NCI-H1694 treated with DMSO at 0.1 percent for 48 hours (cell line): ENCODE results near the gene SSH3.

Source experiments
- DNase-seq: peaks from one replicate; lab custom pipeline; 2025; lab: John Stamatoyannopoulos, UW

Gene SSH3

DNA sequence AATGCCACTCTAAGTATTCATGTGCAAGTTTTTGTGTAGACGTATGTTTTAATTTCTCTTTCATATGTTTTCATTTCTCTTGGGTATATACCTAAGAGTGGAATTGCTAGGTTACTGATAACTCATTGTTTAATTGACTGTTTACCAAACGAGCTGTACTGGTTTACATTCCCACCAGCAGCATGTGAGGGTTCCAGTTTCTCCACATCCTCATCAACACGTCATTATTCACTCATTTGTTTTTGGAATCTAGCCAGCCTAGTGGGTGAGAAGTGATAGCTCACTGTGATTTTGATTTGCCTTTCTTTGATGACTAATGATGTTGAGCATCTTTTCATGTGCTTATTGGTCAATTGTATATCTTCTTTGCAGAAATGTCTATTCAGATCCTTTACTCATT, 10.2 kb upstream of the SSH3 start:
- no peak for DNase-seq

- DNase-seq = no peak
Measured at GRCh38 chr11:67295846-67296245, 7.5 kb upstream of the SSH3 start.

- DNase-seq = no peak
Measured at GRCh38 chr11:67298786-67299185, 4.5 kb upstream of the SSH3 start.

DNA sequence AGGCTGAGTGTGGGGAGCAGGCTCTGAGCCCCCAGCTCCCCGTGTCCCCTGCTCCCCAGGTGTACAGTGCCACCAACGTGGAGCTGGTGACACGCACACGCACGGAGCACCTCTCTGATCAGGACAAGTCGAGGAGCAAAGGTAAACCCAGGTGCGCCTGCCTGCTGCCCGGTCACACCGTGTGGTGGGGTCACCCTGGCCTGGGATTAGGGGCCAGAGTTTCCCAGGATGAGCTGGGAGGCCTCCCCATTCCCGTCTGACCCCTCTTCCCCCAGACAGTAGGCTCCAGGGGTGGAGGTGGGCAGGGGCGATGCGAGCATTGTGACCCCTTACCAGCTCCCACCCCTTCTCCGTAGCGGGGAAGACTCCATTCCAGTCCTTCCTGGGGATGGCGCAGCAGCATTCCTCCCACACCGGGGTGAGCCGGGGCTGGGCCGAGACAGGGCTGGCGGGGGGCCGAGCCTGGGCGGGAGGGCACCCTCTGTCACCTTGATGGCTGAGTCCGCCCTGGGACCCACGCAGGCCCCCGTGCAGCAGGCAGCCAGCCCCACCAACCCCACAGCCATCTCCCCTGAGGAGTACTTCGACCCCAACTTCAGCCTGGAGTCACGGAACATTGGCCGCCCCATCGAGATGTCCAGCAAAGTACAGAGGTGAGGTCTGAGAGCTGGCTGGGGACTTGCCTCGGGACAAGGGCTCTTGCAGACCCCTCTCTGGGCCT, 3.7 kb upstream of the SSH3 start:
- DNase-seq = no peak

DNA sequence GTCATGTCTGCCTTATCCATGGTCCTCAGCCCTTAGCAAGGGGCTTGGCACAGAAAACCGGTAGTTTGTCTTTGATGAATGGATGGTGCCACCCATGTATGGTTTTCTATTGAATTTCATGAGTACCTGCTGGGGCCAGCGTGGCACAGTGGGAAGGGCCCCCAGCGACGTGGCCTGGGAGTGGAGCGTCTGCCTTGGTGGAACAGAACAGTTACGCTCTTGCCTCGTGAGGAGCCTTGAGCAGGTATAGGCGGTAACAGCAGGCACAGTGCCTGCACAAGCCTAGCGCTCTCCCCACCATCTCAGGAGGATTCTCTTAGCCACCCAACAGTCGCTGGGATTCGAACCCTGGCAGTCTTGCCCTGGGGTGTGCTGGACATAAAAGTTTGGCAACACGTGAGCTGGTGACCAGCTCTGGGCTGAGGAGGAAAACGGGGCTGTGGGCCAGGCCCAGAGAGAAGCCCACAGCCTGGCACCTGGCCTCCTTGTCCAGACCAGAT, 3.0 kb upstream of the SSH3 start:
- DNase-seq = no peak

GRCh38 chr11:67300756-67301312, 2.5 kb upstream of the SSH3 start:
- no peak for DNase-seq

DNA sequence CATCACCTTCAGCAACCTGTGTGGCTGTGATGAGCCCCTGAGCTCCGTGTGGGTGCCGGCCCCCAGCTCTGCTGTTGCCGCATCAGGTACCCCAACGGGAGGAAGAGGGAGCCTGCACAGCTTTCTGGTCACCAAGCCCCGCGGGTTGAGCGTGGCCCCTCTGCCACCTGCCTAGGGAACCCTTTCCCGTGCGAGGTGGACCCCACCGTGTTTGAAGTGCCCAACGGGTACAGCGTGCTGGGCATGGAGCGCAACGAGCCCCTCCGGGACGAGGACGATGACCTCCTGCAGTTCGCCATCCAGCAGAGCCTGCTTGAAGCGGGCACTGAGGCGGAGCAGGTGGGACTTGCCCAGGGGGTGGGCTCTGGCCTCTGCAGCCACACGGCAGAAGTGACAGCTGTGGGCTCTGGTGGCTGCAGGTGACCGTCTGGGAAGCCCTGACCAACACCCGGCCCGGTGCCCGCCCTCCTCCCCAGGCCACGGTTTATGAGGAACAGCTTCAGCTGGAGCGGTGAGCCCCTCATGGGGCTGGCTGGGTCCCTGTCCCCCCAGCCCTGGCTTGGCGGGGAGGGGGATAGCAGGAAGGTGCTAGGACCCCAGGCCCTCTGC, 1.9 kb upstream of the SSH3 start:
- no peak for DNase-seq

DNA sequence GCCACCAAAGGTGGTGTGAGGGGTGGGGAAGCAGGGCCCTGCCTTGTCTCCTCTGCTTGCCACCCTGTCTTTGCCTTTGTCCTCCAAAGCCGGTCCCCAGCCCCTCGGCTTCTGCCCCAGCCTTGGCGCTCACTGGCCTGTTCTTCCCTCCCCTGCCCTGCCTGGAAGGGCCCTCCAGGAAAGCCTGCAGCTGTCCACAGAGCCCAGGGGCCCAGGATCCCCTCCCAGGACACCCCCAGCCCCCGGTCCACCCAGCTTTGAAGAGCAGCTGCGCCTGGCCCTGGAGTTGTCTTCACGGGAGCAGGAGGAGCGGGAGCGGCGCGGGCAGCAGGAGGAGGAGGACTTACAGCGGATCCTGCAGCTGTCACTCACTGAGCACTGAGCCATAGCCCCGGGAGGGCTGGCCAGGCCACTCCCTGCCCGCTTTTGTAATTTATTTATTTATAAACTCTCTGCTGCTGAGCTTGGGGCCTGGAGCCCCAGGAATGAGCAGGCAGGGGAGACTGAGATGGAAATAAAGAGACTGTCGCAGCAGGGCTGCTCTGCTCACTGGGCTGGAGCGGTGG, 1.3 kb upstream of the SSH3 start:
- DNase-seq = no peak

DNA sequence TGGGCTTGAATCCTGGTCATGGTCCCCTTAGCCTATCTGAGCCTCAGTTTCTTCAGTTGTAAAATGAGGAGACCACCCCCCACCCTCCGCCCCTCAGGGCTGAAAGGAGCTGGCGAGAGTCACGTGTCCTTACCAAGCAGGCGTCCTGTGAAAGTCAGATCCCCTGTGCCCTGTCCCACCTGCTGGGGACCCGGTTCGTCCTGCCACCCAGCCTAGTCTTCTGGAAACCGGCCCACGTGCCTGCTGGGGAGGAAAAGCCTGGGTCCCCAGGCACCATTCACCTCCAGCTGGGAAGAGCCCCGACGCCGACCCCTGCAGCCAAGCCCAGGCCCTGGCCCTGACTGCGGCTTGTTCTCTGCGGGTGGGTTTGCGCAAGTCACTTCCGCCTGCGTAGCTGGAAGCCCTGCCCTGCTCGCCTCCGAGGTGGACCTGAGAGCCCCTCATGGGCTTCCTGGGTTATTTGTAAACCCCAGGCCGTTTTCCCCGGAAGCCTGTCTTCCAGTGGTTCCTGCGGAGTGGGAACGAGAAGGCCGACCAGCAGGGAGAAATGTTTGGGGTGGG, 679 bp upstream of the SSH3 start:
- no peak for DNase-seq

DNA sequence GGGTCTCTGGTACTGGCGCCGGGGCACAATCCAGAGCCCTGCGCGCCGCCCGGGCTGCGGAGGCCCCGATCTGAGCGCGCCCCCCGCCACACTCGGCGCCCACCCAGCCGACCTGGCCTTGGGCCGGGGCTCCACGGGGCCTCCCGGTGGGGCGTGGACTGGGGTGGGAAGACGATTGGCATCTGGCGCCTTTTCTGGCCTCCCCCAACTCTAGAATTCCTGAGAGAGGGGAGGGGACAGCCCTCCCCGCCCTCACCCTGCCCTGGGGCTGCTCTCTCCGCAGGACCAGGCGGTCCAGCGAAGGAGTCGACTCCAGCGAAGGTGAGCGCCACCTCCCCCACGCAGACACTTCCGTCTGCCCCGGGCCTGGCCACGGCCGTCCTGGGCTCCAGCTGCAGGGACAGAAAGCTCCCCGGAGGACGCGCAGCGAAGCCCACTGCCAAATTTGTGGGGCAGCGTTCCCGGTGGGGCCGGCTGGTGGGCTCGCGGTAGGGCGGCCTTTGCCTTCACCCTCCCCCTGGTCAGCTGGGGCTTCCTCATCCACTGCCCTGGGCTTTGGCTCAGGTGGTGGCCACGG, 593 bp downstream of the SSH3 start:
- no peak for DNase-seq

DNA sequence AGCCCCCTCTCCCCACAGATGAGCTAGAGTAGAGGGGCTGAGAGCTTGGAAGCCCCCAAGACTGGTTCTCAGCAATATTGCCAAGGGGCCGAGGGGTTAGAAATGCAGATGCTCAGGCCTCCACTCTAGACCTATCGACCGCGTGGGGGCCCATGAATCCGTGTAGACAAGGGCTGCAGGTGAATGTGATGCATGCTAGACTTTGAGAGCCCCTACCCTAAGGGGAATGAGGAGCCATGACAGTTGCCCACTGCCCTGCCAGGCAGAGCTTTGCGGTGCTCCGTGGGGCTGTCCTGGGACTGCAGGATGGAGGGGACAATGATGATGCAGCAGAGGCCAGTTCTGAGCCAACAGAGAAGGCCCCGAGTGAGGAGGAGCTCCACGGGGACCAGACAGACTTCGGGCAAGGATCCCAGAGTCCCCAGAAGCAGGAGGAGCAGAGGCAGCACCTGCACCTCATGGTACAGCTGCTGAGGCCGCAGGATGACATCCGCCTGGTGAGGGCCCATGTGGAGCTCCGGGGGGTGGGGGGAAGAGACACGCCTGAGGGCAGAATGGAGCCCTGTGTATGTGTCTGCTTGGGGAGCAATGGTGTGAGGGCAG, 1.3 kb downstream of the SSH3 start:
- no peak for DNase-seq

GRCh38 chr11:67306769-67307544, 3.6 kb downstream of the SSH3 start:
- DNase-seq = no peak

DNA sequence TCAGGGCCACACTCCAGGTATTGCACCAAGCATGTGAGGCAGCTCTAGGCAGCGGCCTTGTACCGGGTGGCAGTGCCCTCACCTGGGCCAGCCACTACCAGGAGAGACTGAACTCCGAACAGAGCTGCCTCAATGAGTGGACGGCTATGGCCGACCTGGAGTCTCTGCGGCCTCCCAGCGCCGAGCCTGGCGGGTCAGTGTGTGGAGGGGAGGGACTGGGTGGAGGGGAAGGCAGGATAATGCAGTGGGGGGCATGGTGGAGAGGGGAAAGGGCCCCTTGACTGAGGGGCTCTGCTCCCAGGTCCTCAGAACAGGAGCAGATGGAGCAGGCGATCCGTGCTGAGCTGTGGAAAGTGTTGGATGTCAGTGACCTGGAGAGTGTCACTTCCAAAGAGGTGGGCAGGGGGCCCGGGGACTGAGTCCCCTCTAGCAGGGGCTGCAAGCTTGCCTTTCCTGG, 4.2 kb downstream of the SSH3 start:
- DNase-seq = no peak

DNA sequence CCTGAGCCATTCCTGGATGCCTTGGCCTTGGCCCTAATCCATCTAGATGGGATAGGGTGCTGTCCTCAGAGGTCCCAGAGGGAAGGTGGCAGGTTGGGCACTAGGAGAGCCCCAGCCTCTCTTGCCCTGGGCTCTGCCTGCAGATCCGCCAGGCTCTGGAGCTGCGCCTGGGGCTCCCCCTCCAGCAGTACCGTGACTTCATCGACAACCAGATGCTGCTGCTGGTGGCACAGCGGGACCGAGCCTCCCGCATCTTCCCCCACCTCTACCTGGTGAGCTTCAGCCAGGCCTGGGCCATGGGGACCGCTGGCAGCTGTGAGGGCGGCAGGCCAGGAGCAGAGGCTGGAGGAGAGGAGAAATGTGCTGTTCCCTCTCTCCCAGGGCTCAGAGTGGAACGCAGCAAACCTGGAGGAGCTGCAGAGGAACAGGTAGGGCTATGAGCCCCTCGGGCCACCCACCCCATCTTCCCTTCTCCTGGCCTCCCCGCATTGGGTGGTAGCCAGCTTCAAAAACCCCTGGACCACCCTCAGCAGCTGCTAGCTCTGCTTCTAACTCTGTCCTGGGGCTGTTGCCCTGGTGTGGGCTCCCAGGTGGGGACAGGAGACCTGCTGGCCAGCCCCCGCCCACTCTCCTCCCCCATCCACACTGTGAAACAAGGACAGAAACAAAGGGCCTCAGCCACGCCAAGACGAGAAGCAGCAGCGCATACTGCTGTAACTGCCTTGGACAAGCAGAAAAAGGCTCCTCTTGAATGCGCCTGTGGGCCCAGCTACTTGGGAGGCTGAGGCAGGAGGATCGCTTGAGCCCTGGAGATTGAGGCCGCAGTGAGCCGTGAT, 4.9 kb downstream of the SSH3 start:
- DNase-seq = no peak

GRCh38 chr11:67309166-67309565, 5.8 kb downstream of the SSH3 start:
- DNase-seq = no peak

GRCh38 chr11:67309661-67310061, 6.3 kb downstream of the SSH3 start:
- DNase-seq = no peak

DNA sequence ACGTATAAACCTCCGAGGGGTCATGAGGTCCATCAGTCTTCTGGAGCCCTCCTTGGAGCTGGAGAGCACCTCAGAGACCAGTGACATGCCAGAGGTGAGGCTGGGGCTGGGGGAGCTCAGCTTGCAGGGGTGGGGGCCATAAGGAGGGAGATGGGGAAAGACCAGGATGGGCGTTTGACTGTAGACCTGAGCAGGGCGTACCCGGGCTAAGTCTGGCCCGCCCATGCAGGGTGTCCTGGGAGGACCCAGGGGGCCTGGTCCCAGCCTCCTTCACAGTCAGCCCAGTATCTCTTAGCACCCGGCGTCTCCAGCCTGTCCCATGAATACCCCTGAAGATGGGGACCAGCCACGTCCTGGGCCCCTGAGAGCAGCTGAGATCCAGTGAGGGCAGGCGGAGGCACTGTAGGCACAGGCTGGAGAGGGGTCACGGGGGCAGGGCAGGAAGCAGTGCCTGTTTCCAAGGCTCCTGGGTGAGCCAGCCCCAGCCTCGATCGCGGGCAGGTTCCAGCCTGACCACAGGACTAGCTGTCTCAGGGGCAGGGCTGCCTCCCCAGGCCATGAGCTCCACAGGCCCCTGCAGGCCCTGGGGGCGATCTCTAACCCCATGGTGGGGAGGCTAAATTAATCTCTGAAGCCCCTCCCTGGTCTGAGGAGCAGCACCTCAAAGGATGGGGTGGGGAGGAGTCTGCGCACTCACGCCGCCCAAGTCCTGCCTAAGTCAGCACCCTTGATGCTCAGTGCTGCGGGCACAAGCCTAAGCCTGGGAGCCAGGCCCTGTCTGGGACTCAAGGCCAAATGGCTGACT, 7.1 kb downstream of the SSH3 start:
- no peak for DNase-seq

GRCh38 chr11:67311051-67311555, 7.8 kb downstream of the SSH3 start:
- DNase-seq = no peak

DNA sequence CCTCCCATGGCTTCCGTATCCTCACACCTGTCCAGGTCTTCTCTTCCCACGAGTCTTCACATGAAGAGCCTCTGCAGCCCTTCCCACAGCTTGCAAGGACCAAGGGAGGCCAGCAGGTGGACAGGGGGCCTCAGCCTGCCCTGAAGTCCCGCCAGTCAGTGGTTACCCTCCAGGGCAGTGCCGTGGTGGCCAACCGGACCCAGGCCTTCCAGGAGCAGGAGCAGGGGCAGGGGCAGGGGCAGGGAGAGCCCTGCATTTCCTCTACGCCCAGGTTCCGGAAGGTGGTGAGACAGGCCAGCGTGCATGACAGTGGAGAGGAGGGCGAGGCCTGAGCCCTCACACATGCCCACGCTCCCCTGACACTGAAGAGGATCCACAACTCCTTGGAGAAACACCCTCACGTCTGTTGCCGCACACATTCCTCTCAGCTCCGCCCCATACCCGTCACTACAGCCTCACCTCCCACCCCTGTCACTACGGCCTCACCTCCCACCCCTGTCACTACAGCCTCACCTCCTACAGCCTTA, 8.3 kb downstream of the SSH3 start:
- no peak for DNase-seq
